ENCODE results near the gene SEC14L1. TPM values are rescaled to one million over a fixed set of nuclear protein-coding genes. Genes with fewer than 3 reads are reported as not detected.

SEC14L1 gene
- total RNA-seq, 4 donors from 2014 or later, result 72.8 to 330 (median 113) TPM

- ATAC-seq (ENCODE audit: low FRiP score), result no peak
- DNase-seq (ENCODE audit: low spot score), result no peak
- TF ChIP-seq, protein P1, sequence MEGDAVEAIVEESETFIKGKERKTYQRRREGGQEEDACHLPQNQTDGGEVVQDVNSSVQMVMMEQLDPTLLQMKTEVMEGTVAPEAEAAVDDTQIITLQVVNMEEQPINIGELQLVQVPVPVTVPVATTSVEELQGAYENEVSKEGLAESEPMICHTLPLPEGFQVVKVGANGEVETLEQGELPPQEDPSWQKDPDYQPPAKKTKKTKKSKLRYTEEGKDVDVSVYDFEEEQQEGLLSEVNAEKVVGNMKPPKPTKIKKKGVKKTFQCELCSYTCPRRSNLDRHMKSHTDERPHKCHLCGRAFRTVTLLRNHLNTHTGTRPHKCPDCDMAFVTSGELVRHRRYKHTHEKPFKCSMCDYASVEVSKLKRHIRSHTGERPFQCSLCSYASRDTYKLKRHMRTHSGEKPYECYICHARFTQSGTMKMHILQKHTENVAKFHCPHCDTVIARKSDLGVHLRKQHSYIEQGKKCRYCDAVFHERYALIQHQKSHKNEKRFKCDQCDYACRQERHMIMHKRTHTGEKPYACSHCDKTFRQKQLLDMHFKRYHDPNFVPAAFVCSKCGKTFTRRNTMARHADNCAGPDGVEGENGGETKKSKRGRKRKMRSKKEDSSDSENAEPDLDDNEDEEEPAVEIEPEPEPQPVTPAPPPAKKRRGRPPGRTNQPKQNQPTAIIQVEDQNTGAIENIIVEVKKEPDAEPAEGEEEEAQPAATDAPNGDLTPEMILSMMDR (IDR thresholded peaks at IDR 0.05), result no peak
Observed at GRCh38 chr17:77177002-77177741, 36.4 kb downstream of the SEC14L1 start.

GRCh38 chr17:77178050-77178449 lies 37.3 kb downstream of the SEC14L1 start:
- TF ChIP-seq, protein P1 (IDR thresholded peaks at IDR 0.05), result no peak
- ATAC-seq (ENCODE audit: low FRiP score) (no peak), DNase-seq (ENCODE audit: low spot score) (no peak)

- ATAC-seq (ENCODE audit: low FRiP score), result no peak
- no peak for DNase-seq (ENCODE audit: low spot score)
- TF ChIP-seq, protein P1 (IDR thresholded peaks at IDR 0.05), result no peak
Observed at GRCh38 chr17:77178563-77178962, 37.8 kb downstream of the SEC14L1 start.

DNA sequence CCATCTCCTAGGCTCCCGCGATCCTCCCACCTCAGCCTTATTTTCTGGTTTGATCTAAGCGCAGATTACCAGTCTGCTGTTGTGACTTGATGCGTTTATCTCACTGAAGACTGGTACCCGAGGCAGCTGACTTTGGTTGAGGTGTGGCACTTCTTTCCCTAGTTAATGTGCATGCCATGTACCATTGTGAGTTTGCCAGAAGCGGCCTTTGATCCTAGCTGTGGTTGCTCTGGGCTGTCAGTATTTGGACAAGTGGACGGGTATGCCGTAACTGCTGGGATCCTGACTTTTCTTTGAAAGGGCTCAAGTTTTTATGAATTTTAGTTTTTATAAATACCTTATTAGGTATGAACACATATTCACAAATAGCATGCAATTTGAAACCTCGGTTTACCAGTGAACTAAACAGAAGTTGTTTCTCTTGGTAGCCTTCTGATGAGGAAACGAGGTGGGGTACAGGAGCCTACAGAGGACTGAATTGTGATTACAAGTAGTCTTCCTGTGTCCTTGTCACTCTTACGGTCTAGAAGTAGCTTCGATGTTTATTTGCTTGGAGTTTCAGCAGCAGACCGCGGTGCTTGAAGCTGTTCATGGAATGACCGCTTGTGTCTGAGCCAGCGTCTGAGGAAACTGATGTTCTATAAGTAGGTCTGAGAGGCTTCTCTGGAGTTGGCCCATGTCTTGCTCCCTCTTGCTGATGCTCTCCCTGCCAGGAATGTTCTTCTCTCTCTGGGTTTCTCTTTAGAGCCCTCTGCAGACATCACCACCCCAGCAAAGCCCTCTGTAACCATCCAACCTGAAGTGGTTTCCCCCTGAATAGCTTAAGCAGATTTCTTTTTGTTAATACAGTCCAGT lies 40.0 kb downstream of the SEC14L1 start:
- no peak for DNase-seq (ENCODE audit: low spot score)
- no peak for ATAC-seq (ENCODE audit: low FRiP score)
- TF ChIP-seq, protein P1 (IDR thresholded peaks at IDR 0.05), result no peak

GRCh38 chr17:77182205-77183172 lies 41.7 kb downstream of the SEC14L1 start:
- DNase-seq (ENCODE audit: low spot score), result no peak
- peak; percentile 79 for ATAC-seq (ENCODE audit: low FRiP score)
- TF ChIP-seq, protein P1 (IDR thresholded peaks at IDR 0.05), result no peak

GRCh38 chr17:77184474-77184873 lies 43.7 kb downstream of the SEC14L1 start:
- DNase-seq (ENCODE audit: low spot score) (no peak), ATAC-seq (ENCODE audit: low FRiP score) (peak; percentile 55)
- TF ChIP-seq, protein P1 (IDR thresholded peaks at IDR 0.05), result no peak

Measured in omental fat pad (tissue), 4 donors.